ENCODE results near the gene HTRA1.

Gene HTRA1

DNA sequence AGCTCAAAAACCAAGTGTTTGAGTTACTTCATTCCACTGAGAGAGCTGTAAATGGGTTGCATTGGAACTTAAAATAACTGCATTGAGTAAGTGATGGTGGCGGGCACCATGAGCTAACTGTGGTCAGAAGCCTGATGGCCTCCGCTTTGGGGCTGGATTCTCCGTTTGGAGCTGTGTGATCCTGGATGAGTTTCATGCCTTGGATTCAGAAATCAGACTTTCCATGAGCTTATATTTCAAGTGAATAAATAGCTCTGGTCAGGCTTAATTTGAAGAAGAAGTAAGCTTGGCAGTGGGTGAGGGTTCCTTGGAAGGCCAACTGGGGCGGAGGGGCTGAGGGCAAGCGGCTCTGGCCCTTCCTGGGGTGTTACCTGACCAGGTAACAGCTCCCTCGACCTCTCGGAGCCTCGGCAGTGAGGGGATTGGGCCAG is 5.6 kb downstream of the HTRA1 start:
- H3K27ac ChIP-seq, result no peak overlapping the region
- TF ChIP-seq, protein P1, sequence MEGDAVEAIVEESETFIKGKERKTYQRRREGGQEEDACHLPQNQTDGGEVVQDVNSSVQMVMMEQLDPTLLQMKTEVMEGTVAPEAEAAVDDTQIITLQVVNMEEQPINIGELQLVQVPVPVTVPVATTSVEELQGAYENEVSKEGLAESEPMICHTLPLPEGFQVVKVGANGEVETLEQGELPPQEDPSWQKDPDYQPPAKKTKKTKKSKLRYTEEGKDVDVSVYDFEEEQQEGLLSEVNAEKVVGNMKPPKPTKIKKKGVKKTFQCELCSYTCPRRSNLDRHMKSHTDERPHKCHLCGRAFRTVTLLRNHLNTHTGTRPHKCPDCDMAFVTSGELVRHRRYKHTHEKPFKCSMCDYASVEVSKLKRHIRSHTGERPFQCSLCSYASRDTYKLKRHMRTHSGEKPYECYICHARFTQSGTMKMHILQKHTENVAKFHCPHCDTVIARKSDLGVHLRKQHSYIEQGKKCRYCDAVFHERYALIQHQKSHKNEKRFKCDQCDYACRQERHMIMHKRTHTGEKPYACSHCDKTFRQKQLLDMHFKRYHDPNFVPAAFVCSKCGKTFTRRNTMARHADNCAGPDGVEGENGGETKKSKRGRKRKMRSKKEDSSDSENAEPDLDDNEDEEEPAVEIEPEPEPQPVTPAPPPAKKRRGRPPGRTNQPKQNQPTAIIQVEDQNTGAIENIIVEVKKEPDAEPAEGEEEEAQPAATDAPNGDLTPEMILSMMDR (conservative IDR thresholded peaks at IDR 0.05), result no peak
- no peak for TF ChIP-seq ZFX (IDR thresholded peaks at IDR 0.05)

DNA sequence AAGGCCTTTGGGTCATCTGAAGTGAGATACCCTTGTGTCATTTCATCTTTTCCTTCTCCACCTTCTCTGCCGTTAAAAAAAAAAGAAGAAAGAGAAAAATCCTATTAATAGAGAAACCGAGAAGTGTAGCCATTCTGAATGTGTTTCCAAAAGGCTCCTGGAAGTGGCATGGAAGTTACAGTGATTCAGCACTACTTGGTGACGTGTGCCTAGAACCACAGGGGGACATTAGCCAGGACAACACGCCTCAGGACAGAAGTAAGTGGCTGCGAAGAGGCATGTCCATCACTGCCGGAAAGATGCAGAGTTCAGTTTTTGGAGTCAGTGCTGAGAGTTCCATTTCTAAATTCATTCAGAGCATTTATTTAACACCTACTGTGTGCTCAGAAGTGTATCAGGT is 6.3 kb downstream of the HTRA1 start:
- H3K27ac ChIP-seq, result no peak overlapping the region
- TF ChIP-seq, protein P1 (conservative IDR thresholded peaks at IDR 0.05), result no peak
- no peak for TF ChIP-seq ZFX (IDR thresholded peaks at IDR 0.05)

GRCh38 chr10:122468307-122468925 is 7.1 kb downstream of the HTRA1 start:
- H3K27ac ChIP-seq, result no peak overlapping the region
- TF ChIP-seq, protein P1 (conservative IDR thresholded peaks at IDR 0.05), result no peak
- no peak for TF ChIP-seq ZFX (IDR thresholded peaks at IDR 0.05)

DNA sequence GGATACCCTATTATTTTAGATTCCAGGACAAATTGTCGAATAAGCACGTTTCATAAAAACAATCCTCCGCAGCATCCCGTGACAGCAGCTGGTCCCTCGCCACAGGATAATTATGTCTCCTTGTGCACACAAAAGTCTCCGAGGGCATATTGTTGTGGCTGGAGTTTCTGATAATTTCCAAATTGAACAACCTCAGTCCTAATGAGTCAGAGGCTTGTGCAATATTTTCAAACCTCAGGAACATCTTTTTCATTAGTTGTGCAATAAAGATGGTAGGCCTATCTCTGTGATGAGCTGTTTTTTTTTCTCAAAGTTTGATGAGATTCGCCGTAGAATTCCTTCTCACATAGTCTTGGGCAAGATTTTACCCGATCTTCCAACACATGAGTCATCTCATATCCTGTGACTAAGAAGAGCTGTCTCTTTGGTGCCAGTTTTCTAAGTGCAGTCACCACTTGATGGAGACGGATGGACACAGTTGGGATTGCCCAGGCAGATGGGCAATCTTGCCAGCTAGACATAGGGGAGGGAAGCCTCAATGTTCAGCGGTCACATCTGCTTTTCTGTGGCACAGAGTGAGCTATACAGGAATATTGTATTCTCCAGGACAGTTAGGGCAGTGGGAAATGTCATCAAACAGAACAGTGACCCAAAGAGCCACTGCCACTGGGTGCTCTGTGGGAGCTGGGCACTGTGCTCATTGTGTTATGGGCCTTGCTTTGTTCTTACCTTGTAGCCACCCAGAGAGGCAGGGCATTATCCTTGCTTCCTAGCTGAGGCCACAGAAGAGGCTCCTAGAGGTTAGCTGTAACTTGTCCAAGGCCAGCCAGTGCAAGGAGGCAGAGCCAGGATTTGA is 7.8 kb downstream of the HTRA1 start:
- TF ChIP-seq, protein P1 (conservative IDR thresholded peaks at IDR 0.05), result no peak
- TF ChIP-seq ZFX (IDR thresholded peaks at IDR 0.05), result no peak
- no peak overlapping the region for H3K27ac ChIP-seq

DNA sequence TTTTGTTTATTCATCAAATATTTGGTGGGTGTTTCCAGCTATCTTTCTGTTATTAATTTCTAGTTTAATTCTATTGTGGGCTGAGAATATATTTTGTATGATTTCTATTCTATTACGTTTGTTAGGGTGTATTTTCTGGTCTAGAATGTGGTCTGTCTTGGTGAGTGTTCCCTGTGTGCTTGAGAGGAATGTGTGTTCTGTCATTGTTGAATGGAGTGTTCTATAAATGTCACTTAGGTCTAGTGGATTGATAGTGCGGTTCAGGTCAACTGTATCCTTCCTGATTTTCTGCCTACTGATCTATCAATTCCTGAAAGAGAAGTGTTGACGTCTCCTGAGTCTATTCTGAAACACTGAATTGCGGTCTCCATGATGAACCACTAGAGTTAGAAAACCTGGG is 8.5 kb downstream of the HTRA1 start:
- TF ChIP-seq, protein P1 (conservative IDR thresholded peaks at IDR 0.05), result no peak
- no peak for TF ChIP-seq ZFX (IDR thresholded peaks at IDR 0.05)
- no peak overlapping the region for H3K27ac ChIP-seq

- TF ChIP-seq, protein P1 (conservative IDR thresholded peaks at IDR 0.05), result no peak
- no peak for TF ChIP-seq ZFX (IDR thresholded peaks at IDR 0.05)
- no peak overlapping the region for H3K27ac ChIP-seq
Observed at GRCh38 chr10:122471531-122472177, 10.3 kb downstream of the HTRA1 start.

- TF ChIP-seq, protein P1 (conservative IDR thresholded peaks at IDR 0.05), result no peak
- TF ChIP-seq ZFX (IDR thresholded peaks at IDR 0.05), result no peak
- no peak overlapping the region for H3K27ac ChIP-seq
Observed at GRCh38 chr10:122473116-122473515, 11.8 kb downstream of the HTRA1 start.

Measured in C4-2B (cell line).